ENCODE data around the gene ORM2. TPM values are rescaled to one million over a fixed set of nuclear protein-coding genes. Genes with fewer than 3 reads are reported as not detected.

Gene ORM2
- total and polyA plus RNA-seq, 2 of the 13 experiments (the other 11 are each of a cell fraction or from before 2014, with no cell fraction given), result 565 to 824 TPM

GRCh38 chr9:114364134-114365041 is 34.7 kb downstream of the ORM2 start:
- ATAC-seq, result peak; percentile 58
- Histone ChIP-seq H3K27ac (ENCODE audit: extremely low read length, insufficient read depth, low read length) (no peak overlapping the region), H3K9me3 (ENCODE audit: low read length) (no peaks in the 10 kb centered on the region), H4K20me1 (ENCODE audit: insufficient read depth, low read length) (no peaks in the 10 kb centered on the region), H3K79me2 (ENCODE audit: insufficient read depth, low read length) (no peaks in the 10 kb centered on the region), H3K9ac (ENCODE audit: insufficient read depth, low read depth, low read length) (no peak overlapping the region), H2AFZ (ENCODE audit: low read length) (no peak overlapping the region), H3K4me1 (ENCODE audit: insufficient read depth, low read length) (peaks cover 14% of the 10 kb centered on the region), H3K4me2 (ENCODE audit: low read depth, low read length) (no peak overlapping the region), H3K4me3 (replicated peaks in 1 of 3; ENCODE audit: insufficient read depth in 1 of 3, low read depth in 2 of 3, low read length in 3 of 3) (no peak overlapping the region), H3K36me3 (replicated peaks in 1 of 2; ENCODE audit: control insufficient read depth in 1 of 2, insufficient read depth in 2 of 2, low read length in 2 of 2) (peaks cover 0 to 35% of the 10 kb centered on the region in 2 experiments; a peak in 3 of 5 replicates), H3K27me3 (ENCODE audit: control insufficient read depth in 1 of 2, insufficient read depth in 2 of 2, low read length in 2 of 2) (no peaks in the 10 kb centered on the region)
- WGBS (ENCODE audit: low lambda C conversion rate), result 56% methylated on average over 3 of the region's 6 CpGs
- in situ Hi-C loops (cut with HindIII; ENCODE audit: extremely low pct_ligation_motif_present, low pct_unique_long_range_greater_than_20kb), result no loop called here
- ChIA-PET CTCF (ENCODE audit: low intra/inter-chr PET ratio, low total read pairs) (no interaction called here), POLR2A (no interaction called here)
- peak; percentile 57 for DNase-seq (ENCODE audit: low spot score)
- intact Hi-C loops (cut with micrococcal nuclease; ENCODE audit: unreplicated experiment), result no loop called here
- no TSS peak for BruUV-seq (replicated peaks)
- peak; percentile 72 for FAIRE-seq
- TF ChIP-seq ZNF224 (CRISPR knock-in tag; IDR thresholded peaks at IDR 0.05) (no peak), RELA (CRISPR knock-in tag; IDR thresholded peaks at IDR 0.05) (no peak), ZNF432 (CRISPR knock-in tag; IDR thresholded peaks at IDR 0.05; ENCODE audit: borderline replicate concordance) (no peak), CEBPG (CRISPR knock-in tag; IDR thresholded peaks at IDR 0.05) (peak; percentile 98), DMTF1 (CRISPR knock-in tag; IDR thresholded peaks at IDR 0.05) (no peak), MXD4 (CRISPR knock-in tag; IDR thresholded peaks at IDR 0.05) (no peak), MIXL1 (CRISPR knock-in tag; IDR thresholded peaks at IDR 0.05) (0 out of 2 replicates have a peak, but pooled peaks have one; percentile 12), EP300 (IDR thresholded peaks at IDR 0.05; ENCODE audit: low read depth in 2 of 2, low read length in 2 of 2) (peak in 1 of 2 experiments; percentile 77; a peak in 1 of 4 replicates), EP300 (CRISPR knock-in tag; IDR thresholded peaks at IDR 0.05; ENCODE audit: borderline replicate concordance) (no peak), SMC3 (IDR thresholded peaks at IDR 0.05; ENCODE audit: low read length) (peak; percentile 22; the same call in 1 of the 2 replicates), ZBTB39 (CRISPR knock-in tag; IDR thresholded peaks at IDR 0.05) (peak; percentile 81; the same call in 1 of the 2 replicates), ZNF615 (CRISPR knock-in tag; IDR thresholded peaks at IDR 0.05; ENCODE audit: borderline replicate concordance) (no peak), FOXA1 (IDR thresholded peaks at IDR 0.05) (no peak), FOXA1 (CRISPR knock-in tag; IDR thresholded peaks at IDR 0.05) (peak; percentile 28; the same call in 1 of the 2 replicates), FOXP1 (IDR thresholded peaks at IDR 0.05) (no peak), FOXP1 (CRISPR knock-in tag; IDR thresholded peaks at IDR 0.05) (peak; percentile 45; the same call in 1 of the 2 replicates), CEBPB (IDR thresholded peaks at IDR 0.05; ENCODE audit: borderline replicate concordance, low read depth, low read length) (peak; percentile 98), FOXA3 (CRISPR knock-in tag; IDR thresholded peaks at IDR 0.05) (peak; percentile 63), GATAD2A (CRISPR knock-in tag; IDR thresholded peaks at IDR 0.05) (peak; percentile 77), ZNF24 (IDR thresholded peaks at IDR 0.05) (0 out of 2 replicates have a peak, but pooled peaks have one; percentile 33), JUND (CRISPR knock-in tag; IDR thresholded peaks at IDR 0.05) (no peak), SAP130 (CRISPR knock-in tag; IDR thresholded peaks at IDR 0.05; ENCODE audit: low read depth) (0 out of 2 replicates have a peak, but pooled peaks have one; percentile 18), BCL6 (CRISPR knock-in tag; IDR thresholded peaks at IDR 0.05) (peak; percentile 17; the same call in 1 of the 2 replicates), ELF4 (CRISPR knock-in tag; IDR thresholded peaks at IDR 0.05; ENCODE audit: borderline replicate concordance) (no peak)

Data from HepG2 (cell line).